Occipital lobe (tissue), 2 donors: ENCODE data around the gene SLC39A10. TPM values are rescaled to one million over a fixed set of nuclear protein-coding genes. Genes with fewer than 3 reads are reported as not detected.
"Not testable (repeated sequence)": the region's sequence is repeated elsewhere in the genome, so short reads cannot be mapped to it uniquely, and the experiment has no call there.

Source experiments
- DNase-seq: peaks from one replicate; lab custom pipeline; 2025; lab: John Stamatoyannopoulos, UW
- total RNA-seq: library from RNA; depleted of rRNA; stranded (reverse); fragments of >200 nt; gene quantifications from one replicate; pipeline ENCODE4 v1.2.3, GENCODE V29; 2014

Gene SLC39A10
- total RNA-seq, 1 donor from 2014 or later, result 154 TPM

DNA sequence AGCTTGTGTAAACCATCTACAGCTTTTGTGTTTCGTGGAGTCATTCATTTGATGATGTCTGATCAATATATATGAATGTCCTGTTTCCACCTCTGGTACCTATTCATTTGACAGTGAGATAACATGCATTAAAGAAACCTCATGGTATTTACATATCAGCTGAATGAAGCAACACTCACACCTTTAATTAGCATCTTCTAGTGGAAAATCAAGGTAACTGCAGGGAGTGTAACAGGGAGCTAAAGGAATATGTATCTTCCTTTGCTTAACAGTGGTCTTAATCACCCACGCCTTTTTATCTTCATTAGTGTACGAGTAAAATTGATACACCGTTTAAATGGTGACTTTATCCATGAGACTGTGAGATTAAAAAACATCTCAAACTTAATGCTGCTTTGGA, 15.6 kb downstream of the SLC39A10 start:
- no peak for DNase-seq

DNA sequence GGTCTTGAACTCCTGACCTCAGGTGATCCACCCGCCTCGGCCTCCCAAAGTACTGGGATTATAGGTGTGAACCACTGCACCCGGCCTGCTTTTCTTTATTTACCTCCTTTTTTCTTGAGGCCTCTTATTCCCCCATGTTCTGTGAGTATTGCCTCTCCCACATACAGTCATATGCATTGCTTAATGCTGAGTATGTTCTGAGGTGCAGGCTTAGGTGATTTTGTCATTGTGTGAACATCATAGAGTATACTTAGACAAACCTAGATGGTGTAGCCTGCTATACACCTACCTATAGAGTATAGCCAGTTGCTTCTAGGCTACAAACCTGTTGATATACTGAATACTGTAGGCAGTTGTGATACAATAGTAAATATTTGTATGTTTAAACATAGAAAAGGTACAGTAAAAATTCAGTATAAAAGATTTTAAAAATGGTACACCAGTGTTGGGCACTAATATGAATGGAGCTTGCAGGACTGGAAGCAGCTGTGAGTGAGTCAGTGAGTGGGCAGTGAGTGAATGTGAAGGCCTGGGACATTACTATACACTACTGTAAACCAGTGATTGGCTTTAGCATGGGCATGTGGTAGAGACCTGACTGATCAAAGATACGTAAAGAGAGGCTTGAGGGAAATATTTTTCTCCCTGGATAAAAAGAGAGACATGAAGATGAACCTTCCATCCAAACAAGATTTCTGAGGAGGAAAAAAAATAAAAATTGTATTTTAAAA, 17.6 kb downstream of the SLC39A10 start:
- DNase-seq, result no peak

DNA sequence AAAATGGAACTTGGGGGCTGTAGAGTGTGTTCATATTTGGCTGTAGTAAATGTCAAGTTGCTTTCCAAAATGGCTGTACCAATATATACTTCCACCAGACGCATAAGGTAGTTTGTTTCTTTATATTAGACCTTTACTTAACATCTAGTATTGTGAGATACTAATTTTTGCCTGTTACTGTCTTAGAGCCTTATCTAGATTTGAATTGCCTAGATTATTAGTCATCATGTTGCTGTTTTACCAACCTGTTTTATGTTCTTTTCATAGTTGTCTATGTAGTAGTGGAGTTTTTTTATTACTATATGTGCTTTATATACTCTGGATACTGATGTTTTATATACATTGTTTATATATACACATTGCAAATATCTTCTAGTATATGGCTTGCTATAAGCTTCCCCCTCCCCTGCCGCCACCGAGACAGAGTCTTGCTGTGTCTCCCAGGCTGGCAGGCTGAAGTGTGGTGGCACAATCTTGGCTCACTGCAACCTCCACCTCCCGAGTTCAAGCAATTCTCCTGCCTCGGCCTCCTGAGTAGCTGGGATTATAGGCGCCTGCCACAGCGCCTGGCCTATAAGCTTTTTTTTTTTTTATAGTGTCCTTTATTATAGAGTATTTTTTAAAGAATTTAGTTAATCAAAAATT, 18.9 kb downstream of the SLC39A10 start:
- no peak for DNase-seq

DNA sequence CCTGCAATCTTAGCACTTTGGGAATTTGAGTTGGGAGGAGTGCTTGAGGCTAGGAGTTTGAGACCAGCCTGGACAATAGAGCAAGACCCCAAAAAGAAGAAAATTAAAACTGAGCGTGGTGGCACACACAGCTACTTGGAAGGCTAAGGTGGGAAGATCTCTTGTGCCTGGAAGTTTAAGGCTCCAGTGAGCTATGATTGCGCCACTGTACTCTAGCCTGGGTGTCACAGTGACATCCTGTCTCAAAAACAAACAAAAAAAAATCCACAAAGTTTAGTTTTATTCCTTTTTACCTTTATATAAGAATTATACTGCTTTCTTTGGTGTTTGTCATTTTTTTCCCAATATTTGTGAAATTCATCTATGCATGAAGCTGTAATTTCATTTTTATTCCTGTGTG, 20.3 kb downstream of the SLC39A10 start:
- no peak for DNase-seq

DNA sequence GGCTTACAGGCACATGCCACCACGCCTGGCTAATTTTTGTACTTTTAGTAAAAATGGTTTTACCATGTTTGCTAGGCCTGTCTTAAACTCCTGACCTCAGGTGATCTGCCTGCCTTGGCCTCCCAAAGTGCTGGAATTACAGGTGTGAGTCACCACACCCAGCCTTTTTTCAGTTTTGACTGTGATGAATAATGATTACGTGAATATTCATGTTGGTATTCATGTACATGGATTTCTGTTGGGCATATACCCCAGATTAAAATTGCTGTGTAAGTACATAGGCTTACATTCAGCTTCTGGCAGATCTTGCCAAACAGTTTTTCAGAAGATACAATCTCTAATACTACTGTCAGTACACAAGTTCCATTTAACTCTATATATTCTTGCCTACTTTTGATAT, 20.9 kb downstream of the SLC39A10 start:
- DNase-seq, result no peak

DNA sequence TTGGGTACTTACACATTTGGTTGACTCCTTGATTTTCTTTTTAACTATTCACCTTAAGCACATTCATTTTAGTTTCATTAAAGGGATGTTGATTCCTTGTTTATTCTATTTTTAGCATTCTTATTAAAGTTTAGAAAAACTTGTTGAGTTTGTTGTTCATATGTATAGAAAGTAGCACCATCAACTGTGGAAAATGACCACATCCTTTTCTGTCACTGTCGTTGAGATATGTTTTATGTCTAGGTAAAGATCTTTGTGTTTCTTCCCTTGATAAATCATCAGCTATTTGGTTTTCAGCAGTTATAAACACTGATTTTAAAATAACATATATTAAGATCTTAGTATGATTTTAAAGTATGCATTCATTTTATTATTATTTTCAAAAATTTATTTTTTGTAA, 25.1 kb downstream of the SLC39A10 start:
- no peak for DNase-seq

DNA sequence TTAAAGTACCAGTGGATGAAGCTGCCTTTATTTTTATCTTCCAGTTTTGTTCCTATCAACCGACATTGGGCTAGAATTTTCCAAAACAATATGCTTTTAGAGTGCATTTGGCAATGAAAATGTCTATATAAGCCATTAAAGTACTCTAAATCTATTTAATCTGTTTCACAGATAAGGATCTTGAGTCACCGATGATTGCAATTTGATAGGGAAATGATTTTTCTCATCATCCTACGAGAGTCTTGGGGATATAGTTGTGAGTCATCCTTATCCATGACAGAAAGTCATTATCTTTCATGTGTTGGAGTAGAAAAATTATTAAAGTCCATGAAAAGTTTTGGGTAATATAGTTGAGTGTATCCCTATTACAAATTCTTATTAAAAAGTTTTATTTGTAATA, 26.1 kb downstream of the SLC39A10 start:
- DNase-seq, result no peak

DNA sequence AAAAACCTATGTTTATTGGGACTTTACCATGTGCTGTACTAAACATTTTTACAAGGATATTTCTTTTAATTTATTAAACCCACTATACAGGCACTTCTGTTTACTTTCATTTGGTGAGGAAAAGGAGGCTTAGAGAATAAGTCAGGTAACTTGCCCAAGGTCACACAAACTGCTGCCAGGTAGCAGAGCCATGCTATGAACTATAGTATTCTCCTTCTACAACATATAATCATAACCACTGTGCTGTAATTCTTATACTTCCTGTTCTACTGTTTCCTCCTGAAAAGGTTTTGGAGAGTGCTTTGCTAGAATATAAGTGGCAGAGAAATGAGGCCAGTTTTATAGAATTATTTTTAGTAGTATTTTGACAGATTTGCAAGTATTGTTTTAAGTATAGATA, 29.5 kb downstream of the SLC39A10 start:
- DNase-seq, result no peak

DNA sequence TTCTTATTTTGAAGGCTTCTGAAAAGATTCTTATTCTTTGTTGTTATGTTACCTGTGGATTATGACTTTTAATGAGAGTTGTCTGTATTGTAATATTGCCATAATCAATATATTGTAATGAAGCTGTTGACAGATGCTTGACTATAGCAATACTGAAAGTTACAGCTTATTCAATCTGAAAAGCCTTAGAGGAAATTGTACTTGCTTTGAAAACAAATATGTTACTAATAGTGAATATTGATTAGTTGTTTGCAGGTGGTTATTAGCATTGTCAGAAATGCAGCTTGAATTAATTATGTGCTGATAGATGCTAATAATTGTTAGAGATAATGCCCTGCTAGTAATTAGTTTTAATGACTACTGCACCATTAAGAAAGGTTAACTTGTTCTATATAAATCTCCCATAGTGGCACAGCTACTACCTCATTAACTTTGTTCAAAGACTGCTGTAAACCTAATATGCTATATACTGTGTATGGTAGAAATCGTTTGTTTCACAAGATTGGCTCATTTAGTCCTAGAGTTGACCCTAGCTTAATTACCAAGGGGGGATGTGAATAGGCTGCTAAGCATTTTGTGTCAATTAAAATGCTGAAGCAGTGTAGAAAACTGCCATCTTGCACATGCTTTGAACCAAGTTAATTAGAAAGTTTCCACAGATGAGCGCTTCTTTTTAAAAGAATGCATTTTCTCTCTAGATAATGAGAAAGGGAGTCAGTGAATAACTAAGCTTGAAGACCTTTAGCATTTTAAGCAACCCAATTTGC, 30.5 kb downstream of the SLC39A10 start:
- no peak for DNase-seq

DNA sequence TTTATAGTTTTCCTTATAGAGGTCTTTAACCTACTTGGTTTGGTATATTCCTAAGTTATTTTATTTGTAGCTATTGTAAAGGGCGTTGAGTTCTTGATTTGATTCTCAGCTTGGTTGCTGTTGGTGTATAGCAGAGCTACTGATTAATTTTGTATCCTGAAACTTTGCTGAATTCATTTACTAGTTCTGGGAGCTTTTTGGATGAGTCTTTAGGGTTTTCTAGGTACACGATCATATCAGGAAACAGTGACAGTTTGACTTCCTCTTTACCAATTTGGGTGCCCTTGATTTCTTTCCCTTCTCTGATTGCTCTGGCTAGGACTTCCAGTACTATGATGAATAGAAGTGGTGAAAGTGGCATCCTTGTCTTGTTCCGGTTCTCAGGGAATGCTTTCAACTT, 35.5 kb downstream of the SLC39A10 start:
- DNase-seq, result not testable (repeated sequence)

DNA sequence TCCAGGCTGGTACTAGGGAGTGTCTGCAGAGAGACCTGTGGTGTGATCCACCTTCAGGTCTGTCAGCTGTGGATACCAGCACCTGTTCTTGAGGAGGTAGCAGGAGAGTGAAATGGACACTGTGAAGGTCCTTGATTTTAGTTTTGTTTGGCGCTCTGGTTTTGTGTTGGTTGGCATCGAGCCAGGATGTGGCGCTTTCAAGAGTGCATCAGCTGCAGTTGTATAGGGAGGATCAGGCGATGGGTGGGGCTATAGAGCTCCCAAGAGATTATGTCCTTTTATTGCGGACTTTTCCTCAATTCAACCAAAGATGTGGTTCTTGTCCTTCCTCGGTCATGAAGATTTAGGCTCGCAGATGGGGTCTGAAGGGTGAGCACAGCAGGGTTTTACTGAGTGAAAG, 37.5 kb downstream of the SLC39A10 start:
- DNase-seq, result no peak

DNA sequence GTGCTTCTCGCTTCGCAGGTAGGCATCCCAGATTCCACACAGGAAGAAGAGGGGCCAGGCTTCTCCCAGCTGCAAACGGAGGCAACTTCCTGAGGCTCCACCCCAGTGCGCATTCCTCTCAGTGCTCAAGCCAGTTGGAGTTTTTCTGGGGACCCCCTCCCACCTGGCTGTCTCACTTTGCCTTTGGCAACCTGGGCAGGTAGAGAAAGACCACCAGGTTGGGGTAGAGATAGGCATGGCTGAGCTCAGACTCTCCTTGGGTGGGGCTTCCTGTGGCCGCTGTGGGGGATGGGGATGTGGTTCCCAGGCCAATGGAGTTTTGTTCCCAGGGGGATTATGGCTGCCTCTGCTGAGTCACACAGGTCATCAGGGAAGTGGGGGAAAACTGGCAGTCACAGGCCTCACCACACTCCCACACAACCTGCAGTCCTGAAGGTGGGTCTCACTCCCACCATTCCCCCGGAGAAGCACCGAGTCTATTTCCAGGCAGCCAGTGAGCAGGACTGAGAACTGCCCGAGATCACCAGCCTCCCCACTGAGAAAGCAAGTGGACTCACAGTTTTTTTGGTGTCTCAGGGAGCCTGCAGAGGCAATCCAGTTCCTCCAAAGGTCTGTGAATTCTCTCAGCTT, 38.1 kb downstream of the SLC39A10 start:
- DNase-seq, result no peak

DNA sequence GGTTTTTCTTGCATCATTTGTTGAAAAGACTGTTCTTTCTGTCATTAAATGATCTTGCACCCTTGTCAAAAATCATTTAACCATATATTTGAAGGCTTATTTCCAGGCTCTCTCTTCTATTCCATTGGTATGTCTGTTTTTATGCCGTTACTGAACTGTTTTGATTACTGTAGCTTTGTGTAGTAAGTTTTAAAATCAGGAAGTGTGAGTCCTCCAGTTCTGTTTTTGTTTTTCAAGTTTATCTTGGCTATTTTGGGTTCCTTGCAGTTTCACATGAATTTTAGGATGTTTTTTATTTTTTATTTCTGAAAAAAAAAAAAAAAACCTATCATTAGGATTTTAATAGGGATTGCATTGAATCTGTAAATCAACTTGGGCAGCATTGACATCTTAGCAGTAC, 39.0 kb downstream of the SLC39A10 start:
- DNase-seq, result no peak

DNA sequence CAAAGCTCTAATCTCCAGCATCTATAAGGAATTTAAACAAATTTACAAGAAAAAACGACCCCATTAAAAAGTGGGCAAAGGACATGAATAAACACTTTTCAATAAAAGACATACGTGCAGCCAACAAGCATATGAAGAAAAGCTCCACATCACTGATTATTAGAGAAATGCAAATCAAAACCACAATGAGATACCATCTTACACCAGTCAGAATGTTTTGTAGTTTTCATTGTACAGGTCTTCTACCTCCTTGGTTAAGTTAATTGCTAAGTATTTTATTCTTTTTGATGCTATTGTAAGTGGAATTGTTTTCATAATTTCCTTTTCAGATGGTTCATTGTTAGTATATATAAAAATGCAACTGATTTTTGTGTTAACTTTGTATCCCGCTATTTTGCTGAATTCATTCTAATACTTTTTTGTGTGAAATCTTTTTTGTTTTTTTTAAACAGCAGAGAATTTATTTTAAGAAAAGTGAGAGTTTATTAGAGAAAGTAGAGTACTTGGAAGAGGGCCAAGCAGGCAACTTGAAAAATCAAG, 40.7 kb downstream of the SLC39A10 start:
- no peak for DNase-seq

DNA sequence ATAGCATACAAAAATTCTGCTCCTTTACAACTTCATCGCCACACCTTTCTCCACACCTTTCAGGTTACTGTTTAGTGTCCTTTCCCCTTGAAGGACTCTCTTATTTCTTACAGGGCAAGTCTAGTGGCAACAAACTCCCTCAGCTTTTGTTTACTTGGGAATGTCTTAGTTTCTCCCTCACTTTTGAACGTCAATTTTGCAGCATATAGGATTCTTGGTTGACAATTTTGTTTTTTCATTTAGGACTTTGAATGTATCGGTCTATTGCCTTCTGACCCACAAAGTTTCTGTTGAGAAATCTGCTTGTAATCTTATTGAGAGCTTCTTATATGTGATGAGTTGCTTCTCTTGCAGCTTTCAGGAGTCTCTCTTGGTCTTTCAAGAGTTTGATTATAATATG, 43.5 kb downstream of the SLC39A10 start:
- DNase-seq, result no peak

DNA sequence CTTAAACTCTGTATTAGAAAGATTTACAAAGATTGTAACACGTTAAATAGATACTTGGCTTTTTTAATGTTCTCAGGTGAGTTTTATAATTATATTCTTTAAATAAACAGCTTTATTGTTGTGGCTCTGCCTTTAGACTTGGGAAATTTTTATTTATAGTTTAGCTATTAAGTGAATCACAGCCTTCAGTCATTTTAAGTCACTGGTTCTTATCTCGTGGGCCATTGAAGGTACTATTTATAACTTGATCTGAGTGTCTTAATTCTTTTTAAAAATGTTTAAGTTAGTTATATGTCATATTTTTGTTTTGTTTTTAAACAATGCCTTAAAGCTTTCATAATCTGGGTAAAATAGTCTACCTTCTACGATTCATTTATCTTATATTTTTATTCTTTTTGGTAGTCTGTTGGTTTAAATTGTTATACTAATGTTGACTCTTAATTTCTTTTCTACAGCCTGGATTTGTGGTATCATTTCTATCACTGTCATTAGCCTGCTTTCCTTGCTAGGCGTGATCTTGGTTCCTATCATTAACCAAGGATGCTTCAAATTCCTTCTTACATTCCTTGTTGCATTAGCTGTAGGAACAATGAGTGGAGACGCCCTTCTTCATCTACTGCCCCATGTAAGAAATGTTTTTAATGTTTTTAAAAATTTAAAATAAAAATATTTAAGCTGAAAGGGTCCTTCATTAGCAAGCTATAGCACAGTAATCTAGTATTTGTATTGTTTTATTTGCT, 49.3 kb downstream of the SLC39A10 start:
- DNase-seq, result no peak

DNA sequence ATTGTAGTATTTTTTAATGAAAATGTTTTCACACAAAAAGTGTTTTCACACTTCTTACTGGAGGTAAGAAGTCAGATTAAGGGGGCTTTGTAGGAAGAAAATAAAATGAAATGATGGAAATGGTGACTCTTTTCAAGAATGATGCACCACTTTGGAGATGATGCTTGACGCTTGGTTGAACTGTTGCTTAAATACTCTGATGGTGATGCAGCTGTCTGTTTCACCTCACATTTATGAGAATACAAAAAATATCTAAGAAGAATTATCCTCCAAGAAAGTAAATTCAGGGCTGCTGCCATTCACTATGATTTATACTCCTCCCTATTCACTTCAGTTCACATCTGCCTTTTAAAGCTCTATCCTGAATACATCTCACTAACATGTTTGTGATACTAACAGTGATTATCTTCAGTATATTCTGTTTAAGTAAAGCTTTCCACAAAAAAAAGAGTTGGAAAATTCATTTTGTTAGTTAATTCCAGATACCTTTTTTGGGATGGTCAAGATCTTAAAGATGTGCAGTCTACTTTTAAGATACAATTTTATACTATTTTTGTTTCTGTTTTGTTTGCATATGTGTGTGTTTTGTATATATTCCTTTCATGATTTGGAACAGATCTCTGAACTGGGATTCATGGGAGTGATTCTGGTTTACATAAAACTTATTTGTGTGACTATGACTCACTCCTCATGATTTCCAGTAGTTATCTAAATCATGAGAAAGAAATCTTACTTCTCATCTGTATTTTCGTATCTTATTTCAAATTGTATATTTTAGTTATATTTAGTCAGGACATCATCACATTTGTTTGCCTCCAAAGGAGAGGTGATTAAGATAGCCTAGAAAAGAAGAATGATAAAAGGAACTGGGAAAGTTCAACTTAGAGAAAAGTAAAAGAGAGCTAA, 53.1 kb downstream of the SLC39A10 start:
- no peak for DNase-seq

DNA sequence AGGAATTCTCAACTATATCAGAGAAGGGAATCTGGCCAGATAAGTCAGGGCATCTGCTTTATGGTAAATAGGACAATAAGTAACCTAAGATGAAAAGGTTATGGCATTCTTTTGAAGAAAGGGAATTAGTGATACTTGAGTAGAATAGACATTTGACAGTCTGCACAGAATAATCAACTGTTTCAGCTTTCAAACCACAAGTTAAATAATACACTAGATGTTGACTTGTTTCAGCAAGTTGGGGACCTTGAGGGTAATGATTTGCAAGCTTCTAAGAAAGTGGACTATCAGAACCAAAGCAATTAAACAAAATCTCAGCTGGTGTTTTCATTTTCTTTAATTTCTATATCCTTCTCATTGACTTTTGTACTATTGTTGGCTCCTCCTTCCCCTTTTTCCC, 54.5 kb downstream of the SLC39A10 start:
- no peak for DNase-seq

DNA sequence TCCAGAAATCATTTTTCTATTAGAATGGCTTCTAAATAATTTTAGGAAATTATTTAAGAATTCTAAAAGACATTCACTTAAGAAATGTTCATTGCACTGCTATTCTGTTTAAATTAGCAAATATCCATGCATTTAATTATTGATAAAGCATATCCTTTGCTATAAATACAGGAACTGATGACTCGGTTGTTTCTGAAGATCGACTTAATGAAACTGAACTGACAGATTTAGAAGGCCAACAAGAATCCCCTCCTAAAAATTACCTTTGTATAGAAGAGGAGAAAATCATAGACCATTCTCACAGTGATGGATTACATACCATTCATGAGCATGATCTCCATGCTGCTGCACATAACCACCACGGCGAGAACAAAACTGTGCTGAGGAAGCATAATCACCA, 59.4 kb downstream of the SLC39A10 start:
- DNase-seq, result no peak

DNA sequence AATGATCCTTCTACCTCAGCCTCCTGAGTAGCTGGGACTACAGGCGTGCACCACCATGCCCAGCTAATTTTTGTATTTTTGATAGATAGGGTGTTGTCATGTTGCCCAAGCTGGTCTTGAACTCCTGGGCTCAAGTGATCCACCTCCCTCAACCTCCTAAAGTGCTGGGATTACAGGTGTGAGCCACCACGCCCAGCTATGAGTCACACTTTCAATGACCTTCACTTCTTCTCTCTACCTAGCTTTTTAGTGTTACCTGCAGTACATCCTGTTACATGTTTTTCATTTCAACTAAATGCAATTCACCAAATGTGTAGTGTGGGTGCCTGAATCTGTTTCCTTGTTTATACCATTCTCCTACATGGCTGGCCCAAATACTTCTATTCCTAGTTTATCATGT, 64.0 kb downstream of the SLC39A10 start:
- DNase-seq, result no peak
